OCI-LY7 (cell line): ENCODE measurements around the gene MED25.

Experiments used
- EZH2phosphoT487 ChIP-seq: fragments of 200-600 bp; sonication (generic); IDR thresholded peaks from 2 replicates; pipeline ENCODE4 v1.6.1; 2018; ENCODE audit warnings: low read depth, borderline replicate concordance, mild to moderate bottlenecking, mixed run types, antibody characterized with exemption, low read length, moderate library complexity, mixed read lengths
- TF ChIP-seq, protein P1 (sequence below): fragments of 200-600 bp; sonication (generic); conservative IDR thresholded peaks from 2 replicates; pipeline ENCODE4 v1.5.1; 2014; ENCODE audit warnings: mild to moderate bottlenecking, antibody characterized with exemption, low read length, moderate library complexity, mixed read lengths

DNA sequence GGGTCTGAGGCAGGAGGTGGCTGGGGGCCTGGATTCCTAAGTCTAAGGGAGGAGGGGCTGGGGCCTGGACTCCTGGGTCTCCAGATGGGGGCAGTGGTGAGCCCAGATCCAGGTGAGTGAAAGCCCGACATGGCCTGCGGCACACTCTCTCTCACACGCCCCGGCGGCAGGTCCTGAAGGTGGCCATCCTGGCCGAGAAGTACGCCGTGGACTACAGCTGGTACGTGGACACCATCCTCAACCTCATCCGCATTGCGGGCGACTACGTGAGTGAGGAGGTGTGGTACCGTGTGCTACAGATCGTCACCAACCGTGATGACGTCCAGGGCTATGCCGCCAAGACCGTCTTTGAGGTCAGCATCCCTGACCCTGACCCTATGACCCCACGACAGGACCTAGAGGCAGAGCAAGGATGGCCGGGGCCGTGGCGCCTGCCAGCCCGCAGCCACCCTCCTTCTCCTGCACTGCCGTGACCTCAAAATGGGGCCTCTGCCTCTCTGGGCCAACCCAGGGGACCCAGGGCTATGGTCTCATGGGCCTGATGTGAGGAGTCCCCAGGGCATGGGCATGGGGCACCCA lies 18.2 kb upstream of the MED25 start:
- TF ChIP-seq, protein P1, sequence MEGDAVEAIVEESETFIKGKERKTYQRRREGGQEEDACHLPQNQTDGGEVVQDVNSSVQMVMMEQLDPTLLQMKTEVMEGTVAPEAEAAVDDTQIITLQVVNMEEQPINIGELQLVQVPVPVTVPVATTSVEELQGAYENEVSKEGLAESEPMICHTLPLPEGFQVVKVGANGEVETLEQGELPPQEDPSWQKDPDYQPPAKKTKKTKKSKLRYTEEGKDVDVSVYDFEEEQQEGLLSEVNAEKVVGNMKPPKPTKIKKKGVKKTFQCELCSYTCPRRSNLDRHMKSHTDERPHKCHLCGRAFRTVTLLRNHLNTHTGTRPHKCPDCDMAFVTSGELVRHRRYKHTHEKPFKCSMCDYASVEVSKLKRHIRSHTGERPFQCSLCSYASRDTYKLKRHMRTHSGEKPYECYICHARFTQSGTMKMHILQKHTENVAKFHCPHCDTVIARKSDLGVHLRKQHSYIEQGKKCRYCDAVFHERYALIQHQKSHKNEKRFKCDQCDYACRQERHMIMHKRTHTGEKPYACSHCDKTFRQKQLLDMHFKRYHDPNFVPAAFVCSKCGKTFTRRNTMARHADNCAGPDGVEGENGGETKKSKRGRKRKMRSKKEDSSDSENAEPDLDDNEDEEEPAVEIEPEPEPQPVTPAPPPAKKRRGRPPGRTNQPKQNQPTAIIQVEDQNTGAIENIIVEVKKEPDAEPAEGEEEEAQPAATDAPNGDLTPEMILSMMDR = peak; percentile 57
- TF ChIP-seq EZH2phosphoT487 = no peak
